GM12864 (cell line): Measurements from ENCODE around the gene MINDY4.

Experiments used
- DNase-seq: peaks from one replicate; pipeline ENCODE4 v3.0.0-alpha.2; 2011; ENCODE audit warnings: low read depth
- H3K4me3 ChIP-seq: 2 replicates; pipeline ENCODE4 v1.5.1; 2011; ENCODE audit warnings: mild to moderate bottlenecking, low read depth, low read length, control low read depth
- TF ChIP-seq, protein P1 (sequence below): IDR thresholded peaks from 2 replicates; pipeline ENCODE4 v1.5.1; 2011; ENCODE audit warnings: low read depth, mild to moderate bottlenecking, moderate library complexity, low read length, control low read depth, inconsistent platforms; ENCODE audit errors: missing control alignments

The MINDY4 gene

GRCh38 chr7:30916767-30917166, 145.6 kb downstream of the MINDY4 start:
- no peak for DNase-seq
- no peak overlapping the region for H3K4me3 ChIP-seq
- TF ChIP-seq, protein P1, sequence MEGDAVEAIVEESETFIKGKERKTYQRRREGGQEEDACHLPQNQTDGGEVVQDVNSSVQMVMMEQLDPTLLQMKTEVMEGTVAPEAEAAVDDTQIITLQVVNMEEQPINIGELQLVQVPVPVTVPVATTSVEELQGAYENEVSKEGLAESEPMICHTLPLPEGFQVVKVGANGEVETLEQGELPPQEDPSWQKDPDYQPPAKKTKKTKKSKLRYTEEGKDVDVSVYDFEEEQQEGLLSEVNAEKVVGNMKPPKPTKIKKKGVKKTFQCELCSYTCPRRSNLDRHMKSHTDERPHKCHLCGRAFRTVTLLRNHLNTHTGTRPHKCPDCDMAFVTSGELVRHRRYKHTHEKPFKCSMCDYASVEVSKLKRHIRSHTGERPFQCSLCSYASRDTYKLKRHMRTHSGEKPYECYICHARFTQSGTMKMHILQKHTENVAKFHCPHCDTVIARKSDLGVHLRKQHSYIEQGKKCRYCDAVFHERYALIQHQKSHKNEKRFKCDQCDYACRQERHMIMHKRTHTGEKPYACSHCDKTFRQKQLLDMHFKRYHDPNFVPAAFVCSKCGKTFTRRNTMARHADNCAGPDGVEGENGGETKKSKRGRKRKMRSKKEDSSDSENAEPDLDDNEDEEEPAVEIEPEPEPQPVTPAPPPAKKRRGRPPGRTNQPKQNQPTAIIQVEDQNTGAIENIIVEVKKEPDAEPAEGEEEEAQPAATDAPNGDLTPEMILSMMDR, result no peak

DNA sequence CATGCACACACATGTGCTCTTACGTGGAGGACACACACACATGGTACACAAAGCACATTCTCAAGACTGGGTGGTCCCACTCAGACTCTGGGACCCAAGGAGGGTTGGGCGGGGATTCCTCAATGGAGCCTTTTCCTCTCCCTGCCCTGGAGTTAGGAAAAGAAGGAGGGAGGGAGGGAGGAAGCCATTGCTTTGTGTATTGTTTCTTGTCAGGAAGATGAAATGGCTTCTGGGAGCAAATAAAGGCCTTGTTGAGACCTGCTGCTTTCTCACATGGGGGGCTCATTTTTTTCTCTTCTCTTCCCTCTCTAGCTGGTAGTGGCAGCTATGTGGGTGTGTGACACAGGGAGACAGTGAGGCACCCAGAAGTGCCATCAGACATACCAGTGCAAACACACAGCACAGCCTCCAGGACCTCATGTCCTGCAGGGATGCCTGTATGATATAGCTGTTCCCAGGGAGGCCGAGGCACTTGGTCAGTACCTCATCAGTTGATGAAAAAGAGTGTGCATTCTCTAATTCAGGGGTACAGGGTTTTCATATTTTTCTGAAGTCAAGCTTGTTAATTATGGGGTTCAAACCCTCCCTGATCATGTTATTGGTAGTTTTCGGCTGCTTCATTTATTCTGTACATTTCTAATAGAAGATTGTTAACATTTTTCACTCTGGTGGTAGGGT, 146.1 kb downstream of the MINDY4 start:
- no peak overlapping the region for H3K4me3 ChIP-seq
- no peak for DNase-seq
- TF ChIP-seq, protein P1, result no peak

DNA sequence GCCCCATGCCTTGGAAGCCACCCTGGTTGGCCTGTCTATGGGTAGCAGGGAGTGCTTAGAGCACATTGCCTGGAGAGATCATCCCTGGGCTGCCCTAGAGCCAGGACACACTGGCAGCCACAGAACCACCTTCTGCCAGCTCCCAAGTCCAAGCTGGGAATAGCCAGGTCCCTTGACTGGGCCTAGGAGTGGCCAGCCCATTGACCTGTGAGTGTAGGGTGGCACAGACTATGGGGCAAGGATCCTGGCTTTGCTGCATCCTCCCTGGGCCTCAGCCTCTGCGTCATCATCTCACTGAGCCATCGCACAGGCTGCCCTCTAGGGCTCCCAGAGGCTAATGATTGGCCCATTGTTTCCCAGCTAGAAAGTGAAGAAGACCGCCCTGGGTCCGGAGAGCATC, 147.5 kb downstream of the MINDY4 start:
- no peak for DNase-seq
- TF ChIP-seq, protein P1, result no peak
- no peak overlapping the region for H3K4me3 ChIP-seq

DNA sequence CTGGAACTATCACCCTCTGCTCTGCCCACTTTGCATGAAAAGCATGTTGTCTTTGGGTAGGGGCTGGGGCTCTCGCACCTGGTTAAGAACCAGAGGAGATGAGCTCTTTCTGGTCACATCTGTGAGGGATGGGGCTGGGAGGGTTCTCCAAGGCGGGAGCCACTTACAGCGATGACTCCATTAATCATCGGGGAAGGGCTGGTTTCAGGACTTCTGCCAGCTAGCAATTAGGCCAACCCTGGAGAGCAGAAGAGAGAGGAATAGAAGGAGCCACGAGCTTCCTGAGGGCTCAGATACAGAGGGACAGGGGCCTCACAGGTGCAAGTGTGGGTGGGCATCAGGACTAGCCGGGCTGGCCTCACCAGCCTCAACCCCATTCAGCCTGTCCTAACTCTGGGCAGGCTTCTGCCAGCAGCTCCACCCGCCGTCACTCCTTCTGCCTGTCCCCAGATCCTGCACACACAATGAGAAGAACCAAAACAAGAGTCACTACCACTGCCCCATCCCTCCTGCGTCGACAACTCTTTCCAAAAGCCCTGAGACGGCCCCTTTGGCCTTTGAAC, 148.9 kb downstream of the MINDY4 start:
- no peak overlapping the region for H3K4me3 ChIP-seq
- TF ChIP-seq, protein P1, result no peak
- no peak for DNase-seq

DNA sequence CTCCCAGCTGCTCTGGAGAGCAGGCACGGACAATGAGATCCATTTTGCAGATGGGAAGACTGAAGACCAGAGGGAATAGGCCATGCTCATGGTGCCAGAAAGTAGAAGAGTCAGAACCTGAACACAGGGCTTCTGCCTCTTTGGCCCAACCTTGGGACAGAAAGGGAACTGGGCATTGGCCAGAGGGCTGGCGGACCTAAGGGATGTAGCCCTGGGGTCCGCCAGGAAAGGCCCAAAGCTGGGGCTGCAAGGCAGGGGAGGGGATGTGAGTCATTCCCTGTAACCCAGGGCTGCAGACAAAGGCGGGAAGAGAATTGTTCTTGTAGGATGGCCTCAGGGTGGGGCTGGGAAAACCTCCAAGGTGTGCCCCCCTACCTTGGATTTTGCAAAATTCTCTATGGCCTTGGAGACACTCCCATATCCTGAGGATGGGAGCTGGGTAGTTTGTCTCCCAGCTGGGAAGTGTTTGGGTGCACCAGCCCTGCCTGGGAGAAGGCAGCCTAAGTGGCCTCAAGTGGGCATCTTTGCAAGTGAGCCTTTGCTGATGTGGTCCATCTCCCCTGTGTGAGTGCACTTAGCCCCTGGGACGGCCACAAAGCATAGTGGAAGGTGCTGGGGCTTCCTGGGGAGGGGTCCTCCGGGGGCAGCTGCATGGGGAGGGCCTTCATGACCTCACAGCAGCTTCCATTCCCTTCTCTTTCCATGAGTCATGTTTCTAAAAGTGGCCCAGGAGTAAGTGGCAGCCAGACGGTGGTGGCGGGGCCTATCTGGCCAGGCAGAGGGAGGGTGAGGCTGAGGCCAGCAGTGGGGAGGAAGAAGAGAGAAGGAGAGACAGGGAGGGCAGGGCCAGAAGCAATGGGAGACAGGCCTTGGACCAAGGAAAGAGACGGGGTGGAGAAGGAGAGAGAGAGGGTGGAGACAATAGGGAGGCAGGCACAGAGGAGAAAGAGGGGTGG, 149.6 kb downstream of the MINDY4 start:
- H3K4me3 ChIP-seq, result no peak overlapping the region
- DNase-seq, result no peak
- TF ChIP-seq, protein P1, result no peak

GRCh38 chr7:30921540-30922401, 150.6 kb downstream of the MINDY4 start:
- no peak overlapping the region for H3K4me3 ChIP-seq
- DNase-seq, result no peak
- TF ChIP-seq, protein P1, result no peak
